ENCODE data around the gene PPP4C. TPM values are rescaled to one million over a fixed set of nuclear protein-coding genes. Genes with fewer than 3 reads are reported as not detected.

The PPP4C gene
- total RNA-seq, 1 experiment from 2014 or later: 165 TPM

DNA sequence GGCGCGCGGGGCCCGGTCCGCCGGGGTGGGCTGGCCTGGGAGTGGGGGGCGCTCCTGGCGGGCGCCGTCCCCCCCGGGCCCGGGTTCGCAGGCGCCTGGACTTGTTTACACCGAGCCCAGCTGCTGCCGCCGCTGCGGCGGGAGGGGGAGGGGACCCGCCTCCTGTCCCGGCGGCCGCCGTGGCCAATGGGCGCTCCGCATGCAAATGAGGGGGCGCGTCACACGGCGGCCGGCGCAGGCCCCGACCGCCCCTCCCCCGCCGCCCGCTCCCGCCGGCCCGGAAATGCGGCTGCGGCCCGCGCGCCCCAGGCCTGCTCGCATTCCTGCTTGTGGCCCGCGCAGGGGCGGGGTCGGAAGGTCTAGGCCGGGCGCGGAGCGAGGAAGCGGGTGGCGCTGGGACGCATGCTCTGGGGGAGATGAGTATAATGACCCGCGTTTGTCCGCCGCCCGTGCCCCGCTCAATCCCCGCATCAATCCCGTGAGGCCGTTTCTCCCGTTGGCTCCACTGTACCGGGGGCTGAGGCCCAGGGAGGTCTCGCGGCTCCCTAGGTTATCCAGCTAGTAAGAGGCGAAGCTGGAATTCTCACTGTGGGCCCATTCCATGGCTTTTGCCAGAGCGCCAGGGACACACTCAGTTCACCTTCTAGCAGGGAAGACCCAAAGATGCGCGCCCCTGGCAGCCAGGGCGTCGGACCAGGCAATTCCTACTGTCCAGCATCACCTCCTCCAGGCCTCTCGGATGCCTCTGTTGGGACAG is 20.5 kb downstream of the PPP4C start, which contains the start of gene YPEL3:
Gene YPEL3, minus strand, starts transcription at position 109 of the 757 bp plus-strand sequence. CDS start 731 bp downstream, outside the sequence.
- H2AFZ ChIP-seq (ENCODE audit: low read depth, low read length, poor library complexity, severe bottlenecking): no peak within 1 kb of the TSS
- CTCF ChIA-PET: no interaction called here

DNA sequence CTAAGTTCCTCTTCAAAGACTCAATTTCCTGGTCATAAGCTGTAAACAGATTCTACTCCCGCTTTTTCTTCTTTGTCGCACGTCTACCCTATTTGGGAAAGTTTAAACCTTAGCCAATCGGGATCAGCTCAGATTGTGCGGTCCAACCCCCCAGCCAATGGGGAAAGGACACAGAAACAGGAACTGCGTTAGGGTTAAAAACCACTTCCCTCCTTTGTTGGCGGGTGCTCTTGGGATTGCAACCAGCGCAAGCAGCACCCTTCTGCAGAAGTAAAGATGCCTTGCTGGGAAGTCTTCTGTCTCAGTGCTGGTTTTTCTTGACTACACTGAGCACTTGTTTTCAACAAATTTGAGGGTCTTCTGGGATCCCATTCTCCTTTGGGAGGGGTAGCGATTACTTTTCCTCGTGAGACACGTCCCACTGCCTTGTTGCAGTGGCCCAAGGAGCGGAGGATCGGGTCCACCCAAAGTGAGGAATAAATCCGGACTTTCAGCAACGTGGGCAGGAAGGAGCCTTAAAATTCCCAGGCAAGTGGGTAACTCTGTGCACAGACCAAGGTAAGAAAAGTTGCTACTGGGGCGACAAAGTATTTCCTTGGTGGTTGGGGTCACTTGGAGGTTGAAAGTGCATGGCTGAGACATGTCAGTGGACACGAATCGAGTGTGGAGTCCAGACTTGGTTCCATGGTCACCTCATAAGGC is 21.2 kb downstream of the PPP4C start:
- no peak overlapping the region for H3K9ac ChIP-seq (ENCODE audit: low read length)
- TF ChIP-seq CBX3 (IDR thresholded peaks at IDR 0.05; ENCODE audit: low read depth): peak; percentile 94
- TF ChIP-seq, protein P1, sequence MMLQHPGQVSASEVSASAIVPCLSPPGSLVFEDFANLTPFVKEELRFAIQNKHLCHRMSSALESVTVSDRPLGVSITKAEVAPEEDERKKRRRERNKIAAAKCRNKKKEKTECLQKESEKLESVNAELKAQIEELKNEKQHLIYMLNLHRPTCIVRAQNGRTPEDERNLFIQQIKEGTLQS (IDR thresholded peaks at IDR 0.05): no peak
- no peak overlapping the region for H2AFZ ChIP-seq (ENCODE audit: low read depth, low read length, poor library complexity, severe bottlenecking)
- POLR2A ChIA-PET: no interaction called here
- H3K79me2 ChIP-seq (ENCODE audit: insufficient read depth, low read length): no peaks in the 10 kb centered on the region
- H3K4me2 ChIP-seq (ENCODE audit: low read length): peak overlapping the region; percentile 51
- RAD21 ChIA-PET (ENCODE audit: low non-redundant PET in 1 of 2, low total read pairs in 2 of 2, uncharacterized antibody in 2 of 2, unreplicated experiment in 2 of 2): no interaction called here
- no peaks in the 10 kb centered on the region for H3K9me2 ChIP-seq (ENCODE audit: insufficient read depth)
- H4K20me1 ChIP-seq (ENCODE audit: insufficient read depth): no peaks in the 10 kb centered on the region
- intact Hi-C loops (cut with micrococcal nuclease): no loop called here
- no peaks in the 10 kb centered on the region for H3K27me3 ChIP-seq (ENCODE audit: insufficient read depth, low read length)
- H3K4me3 ChIP-seq (replicated peaks in 1 of 2; ENCODE audit: low read depth in 1 of 2, low read length in 2 of 2): no peak overlapping the region
- CTCF ChIA-PET: no interaction called here
- no peak for ATAC-seq
- H3K4me1 ChIP-seq (ENCODE audit: control insufficient read depth in 1 of 2, insufficient read depth in 2 of 2, low read length in 2 of 2): peaks cover 5 to 27% of the 10 kb centered on the region in 2 experiments
- no TSS peak for BruUV-seq (replicated peaks)
- DNase-seq (ENCODE audit: low read depth, low spot score): no peak
- H3K9me3 ChIP-seq (ENCODE audit: control insufficient read depth in 1 of 2, insufficient read depth in 1 of 2, low read depth in 1 of 2, low read length in 2 of 2): peaks cover 3 to 18% of the 10 kb centered on the region in 2 experiments; a peak in 2 of 4 replicates
- peak overlapping the region; percentile 51; the same call in 1 of the 2 replicates for H3K27ac ChIP-seq (ENCODE audit: low read depth, low read length)
- no peaks in the 10 kb centered on the region for H3K36me3 ChIP-seq (ENCODE audit: control insufficient read depth in 1 of 2, insufficient read depth in 2 of 2, low read length in 2 of 2)

More for the DNA sequence above, 20.5 kb downstream of the PPP4C start, which contains the start of gene YPEL3:
- no peaks in the 10 kb centered on the region for H3K9me2 ChIP-seq (ENCODE audit: insufficient read depth)
- H3K9me3 ChIP-seq (ENCODE audit: control insufficient read depth in 1 of 2, insufficient read depth in 1 of 2, low read depth in 1 of 2, low read length in 2 of 2): peaks cover 3 to 18% of the 10 kb centered on the region in 2 experiments; a peak in 2 of 4 replicates
- intact Hi-C loops (cut with micrococcal nuclease): no loop called here
- no peak for TF ChIP-seq FOSL1 (IDR thresholded peaks at IDR 0.05; ENCODE audit: low read depth)
- TF ChIP-seq POLR2AphosphoS5 (IDR thresholded peaks at IDR 0.05; ENCODE audit: low read depth, low read length): 0 out of 2 replicates have a peak, but pooled peaks have one; percentile 24
- TF ChIP-seq ZFX (IDR thresholded peaks at IDR 0.05): peak; percentile 31; the same call in 1 of the 2 replicates
- BruUV-seq (replicated peaks): TSS peak; percentile 53
- POLR2A ChIA-PET: no interaction called here
- no peaks in the 10 kb centered on the region for H4K20me1 ChIP-seq (ENCODE audit: insufficient read depth)
- peak within 1 kb of the TSS; percentile 51; the same call in 1 of the 2 replicates for H3K27ac ChIP-seq (ENCODE audit: low read depth, low read length)
- H3K9ac ChIP-seq (ENCODE audit: low read length): peak within 1 kb of the TSS; percentile 32; the same call in 1 of the 2 replicates
- DNase-seq (ENCODE audit: low read depth, low spot score) (no peak), ATAC-seq (peak; percentile 29)
- H3K4me3 ChIP-seq (replicated peaks in 1 of 2; ENCODE audit: low read depth in 1 of 2, low read length in 2 of 2): peak within 1 kb of the TSS; percentile 23 to 33; a peak in 2 of 4 replicates
- no peaks in the 10 kb centered on the region for H3K27me3 ChIP-seq (ENCODE audit: insufficient read depth, low read length)
- H3K4me2 ChIP-seq (ENCODE audit: low read length): peak within 1 kb of the TSS; percentile 56
- H3K4me1 ChIP-seq (ENCODE audit: control insufficient read depth in 1 of 2, insufficient read depth in 2 of 2, low read length in 2 of 2): peaks cover 5 to 33% of the 10 kb centered on the region in 2 experiments
- RAD21 ChIA-PET (ENCODE audit: low non-redundant PET in 1 of 2, low total read pairs in 2 of 2, uncharacterized antibody in 2 of 2, unreplicated experiment in 2 of 2): no interaction called here
- H3K79me2 ChIP-seq (ENCODE audit: insufficient read depth, low read length): no peaks in the 10 kb centered on the region
- H3K36me3 ChIP-seq (ENCODE audit: control insufficient read depth in 1 of 2, insufficient read depth in 2 of 2, low read length in 2 of 2): no peaks in the 10 kb centered on the region
